SK-N-SH (cell line): ENCODE data around the gene MTTP. TPM values are rescaled to one million over a fixed set of nuclear protein-coding genes. Genes with fewer than 3 reads are reported as not detected.

Experiments used
- CTCF ChIA-PET: fragments of 300-600, 350-600 bp; formaldehyde crosslinking; extraction: SDS; loops from one replicate; lab custom pipeline; 2021; lab: Yijun Ruan, JAX
- POLR2A ChIA-PET: fragments of 350-600 bp; sonication (Branson Sonifier 250); formaldehyde crosslinking; extraction: SDS; loops from one replicate; lab custom pipeline; 2020; ENCODE audit warnings: antibody characterized with exemption, inconsistent platforms; lab: Yijun Ruan, JAX
- DNase-seq: peaks from one replicate; pipeline ENCODE4 v3.0.0; 2012
- H2AFZ ChIP-seq: fragments of 200-600 bp; sonication (generic); 2 replicates; pipeline ENCODE4 v1.8.1; 2016; ENCODE audit warnings: antibody characterized with exemption, mild to moderate bottlenecking, low read depth
- H3F3A ChIP-seq: fragments of 200-600 bp; sonication (generic); replicated peaks from 2 replicates; pipeline ENCODE3; 2016; ENCODE audit warnings: antibody characterized with exemption, mild to moderate bottlenecking; ENCODE audit not compliant: insufficient read depth
- H3K27ac ChIP-seq, 2 experiments: fragments of 200-500 bp in 1 of 2; fragments of 200-600 bp in 1 of 2; sonication (Bioruptor generic) in 1 of 2; sonication (generic), shearing (Covaris generic) in 1 of 2; 2 replicates each; pipeline versions ENCODE4 v1.5.1 to v1.6.1; 2014 to 2016; ENCODE audit warnings: low read depth in 2 of 2, inconsistent platforms in 1 of 2, low read length in 1 of 2, mild to moderate bottlenecking in 1 of 2, mixed read lengths in 1 of 2
- H3K27me3 ChIP-seq: fragments of 200-600 bp; sonication (generic), shearing (Covaris generic); 2 replicates; pipeline ENCODE4 v1.6.1; 2016; ENCODE audit warnings: mixed run types; ENCODE audit not compliant: insufficient read depth
- H3K36me3 ChIP-seq, 2 experiments: fragments of 200-500 bp in 1 of 2; fragments of 200-600 bp in 1 of 2; sonication (Bioruptor generic) in 1 of 2; sonication (generic) in 1 of 2; replicated peaks in 1 of 2; 2 replicates each; pipeline versions ENCODE3 to v1.5.1; 2014 to 2016; ENCODE audit warnings: low read length in 1 of 2, mild to moderate bottlenecking in 1 of 2; ENCODE audit not compliant: insufficient read depth in 2 of 2, control insufficient read depth in 1 of 2
- H3K4me1 ChIP-seq, 2 experiments: fragments of 200-500 bp in 1 of 2; fragments of 200-600 bp in 1 of 2; sonication (Bioruptor generic) in 1 of 2; sonication (generic), shearing (Covaris generic) in 1 of 2; 2 replicates each; pipeline versions ENCODE4 v1.5.1 to v1.6.1; 2014 to 2016; ENCODE audit warnings: low read depth in 1 of 2, low read length in 1 of 2, mixed run types in 1 of 2; ENCODE audit not compliant: insufficient read depth in 2 of 2, control insufficient read depth in 1 of 2
- H3K4me2 ChIP-seq: fragments of 200-600 bp; sonication (generic), shearing (Covaris generic); 2 replicates; pipeline ENCODE4 v1.6.1; 2017; ENCODE audit warnings: mixed run types
- H3K4me3 ChIP-seq, 2 experiments: fragments of 200-500 bp in 1 of 2; fragments of 200-600 bp in 1 of 2; sonication (Bioruptor generic) in 1 of 2; sonication (generic), shearing (Covaris generic) in 1 of 2; 2 replicates each; pipeline versions ENCODE4 v1.5.1 to v1.8.1; 2014 to 2016; ENCODE audit warnings: low read depth in 2 of 2, inconsistent platforms in 1 of 2, low read length in 1 of 2, mild to moderate bottlenecking in 1 of 2, mixed read lengths in 1 of 2, moderate library complexity in 1 of 2
- H3K79me2 ChIP-seq: fragments of 200-600 bp; sonication (generic); 2 replicates; pipeline ENCODE4 v1.8.1; 2017; ENCODE audit warnings: mild to moderate bottlenecking; ENCODE audit not compliant: insufficient read depth
- H3K9ac ChIP-seq: fragments of 200-600 bp; sonication (generic); 2 replicates; pipeline ENCODE4 v1.6.1; 2017; ENCODE audit warnings: mixed run types
- H3K9me2 ChIP-seq: fragments of 200-600 bp; sonication (generic); 2 replicates; pipeline ENCODE4 v1.6.1; 2017; ENCODE audit warnings: mixed run types
- H3K9me3 ChIP-seq: fragments of 200-600 bp; sonication (generic); 2 replicates; pipeline ENCODE4 v1.6.1; 2017; ENCODE audit warnings: mixed run types, mild to moderate bottlenecking, moderate library complexity
- H4K20me1 ChIP-seq: fragments of 200-600 bp; sonication (generic); 2 replicates; pipeline ENCODE4 v1.6.1; 2017; ENCODE audit warnings: mild to moderate bottlenecking, mixed run types; ENCODE audit not compliant: insufficient read depth
- ELF1 ChIP-seq: IDR thresholded peaks from 2 replicates; pipeline ENCODE4 v1.4.0; 2012
- FOSL2 ChIP-seq: IDR thresholded peaks from 2 replicates; pipeline ENCODE4 v1.4.0; 2012; ENCODE audit warnings: low read depth, mild to moderate bottlenecking, moderate library complexity, borderline replicate concordance
- FOXM1 ChIP-seq: IDR thresholded peaks from 2 replicates; pipeline ENCODE4 v1.4.0; 2012; ENCODE audit warnings: low read depth, mild to moderate bottlenecking
- GABPA ChIP-seq: IDR thresholded peaks from 2 replicates; pipeline ENCODE4 v1.4.0; 2012; ENCODE audit warnings: low read depth, mild to moderate bottlenecking
- IRF3 ChIP-seq: fragments of 150-350 bp; IDR thresholded peaks from 2 replicates; pipeline ENCODE4 v1.6.1; 2016; ENCODE audit warnings: mild to moderate bottlenecking, low read depth, low read length
- JUND ChIP-seq: IDR thresholded peaks from 2 replicates; pipeline ENCODE4 v1.4.0; 2012
- MEF2A ChIP-seq: IDR thresholded peaks from 2 replicates; pipeline ENCODE4 v1.4.0; 2012; ENCODE audit warnings: low read depth, borderline replicate concordance
- MXI1 ChIP-seq: IDR thresholded peaks from 2 replicates; pipeline ENCODE4 v1.6.1; 2012; ENCODE audit warnings: mild to moderate bottlenecking, low read depth, low read length, improper control_type of control experiment
- NFIC ChIP-seq: IDR thresholded peaks from 2 replicates; pipeline ENCODE4 v1.4.0; 2012; ENCODE audit warnings: borderline replicate concordance
- PBX3 ChIP-seq: IDR thresholded peaks from 2 replicates; pipeline ENCODE4; 2012
- RAD21 ChIP-seq: IDR thresholded peaks from 2 replicates; pipeline ENCODE4 v1.6.1; 2012; ENCODE audit warnings: mild to moderate bottlenecking, low read length
- USF1 ChIP-seq: IDR thresholded peaks from 2 replicates; pipeline ENCODE4 v1.4.0; 2012; ENCODE audit warnings: low read depth, borderline replicate concordance
- WGBS: methylation state at CpG from one replicate; pipeline ENCODE4 v1.1.6; 2017; ENCODE audit warnings: low lambda C conversion rate; 5-methylcytosine and 5-hydroxymethylcytosine counted together
- polyA plus RNA-seq, 3 experiments: library from polyadenylated mRNA; depleted of rRNA; stranded (reverse); fragments of >200 nt; gene quantifications; 2 replicates each; pipeline ENCODE4 v1.2.3, GENCODE V29; 2012

MTTP gene
- polyA plus RNA-seq, 1 of the 3 experiments (the other 2 are of a cell fraction), result not detected

- no peaks in the 10 kb centered on the region for H3K9me3 ChIP-seq
- no peaks in the 10 kb centered on the region for H3F3A ChIP-seq
- no peak overlapping the region for H2AFZ ChIP-seq
- ChIA-PET POLR2A (no interaction called here), CTCF (no interaction called here)
- H4K20me1 ChIP-seq, result no peaks in the 10 kb centered on the region
- H3K36me3 ChIP-seq, result no peaks in the 10 kb centered on the region
- no peak overlapping the region for H3K27ac ChIP-seq
- H3K4me3 ChIP-seq, result no peak overlapping the region
- H3K9me2 ChIP-seq, result no peaks in the 10 kb centered on the region
- H3K79me2 ChIP-seq, result no peaks in the 10 kb centered on the region
- no peak overlapping the region for H3K9ac ChIP-seq
- H3K27me3 ChIP-seq, result no peaks in the 10 kb centered on the region; the same call in 1 of the 2 replicates
- no peak for DNase-seq
- TF ChIP-seq NFIC (no peak), MEF2A (no peak), RAD21 (no peak), IRF3 (no peak), ELF1 (no peak), PBX3 (no peak), FOXM1 (no peak), USF1 (no peak), FOSL2 (no peak), MXI1 (no peak)
- H3K4me1 ChIP-seq, result no peaks in the 10 kb centered on the region
- H3K4me2 ChIP-seq, result no peak overlapping the region
These were observed 90.1 kb downstream of the MTTP start for GRCh38 chr4:99664716-99665115.

- TF ChIP-seq JUND (no peak), GABPA (no peak)
- POLR2A ChIA-PET, result no interaction called here
- Histone ChIP-seq H3F3A (no peaks in the 10 kb centered on the region), H3K9me3 (no peaks in the 10 kb centered on the region), H3K9me2 (no peaks in the 10 kb centered on the region), H3K4me3 (no peak overlapping the region), H4K20me1 (no peaks in the 10 kb centered on the region), H3K4me2 (no peak overlapping the region), H3K4me1 (no peaks in the 10 kb centered on the region), H2AFZ (no peak overlapping the region), H3K36me3 (no peaks in the 10 kb centered on the region), H3K27me3 (no peaks in the 10 kb centered on the region; the same call in 1 of the 2 replicates), H3K79me2 (no peaks in the 10 kb centered on the region), H3K9ac (no peak overlapping the region), H3K27ac (no peak overlapping the region)
- CTCF ChIA-PET, result no interaction called here
- 24% methylated on average over 1 of the region's 1 CpG for whole genome bisulfite sequencing
- DNase-seq, result no peak
These were observed 91.4 kb downstream of the MTTP start for GRCh38 chr4:99665983-99666382.
